H1 (cell line): ENCODE data around the gene NPHP4. TPM values are rescaled to one million over a fixed set of nuclear protein-coding genes. Genes with fewer than 3 reads are reported as not detected.

Experiments
- microRNA-seq, 2 experiments: library from miRNA; unstranded; fragments of <30 nt; microRNA quantifications; one replicate each; pipeline versions ENCODE4 to v1.2.0, GENCODE V29; 2016 to 2020; ENCODE audit warnings: borderline microRNAs expressed in 2 of 2, borderline number of aligned reads in 2 of 2, borderline replicate concordance in 1 of 2
- polyA plus RNA-seq, 7 experiments: library from polyadenylated mRNA; depleted of rRNA in 3 of 7; stranded (reverse) in 5 of 7; unstranded in 2 of 7; fragments of >200 nt in 5 of 7; fragments of 200-250 nt in 2 of 7; gene quantifications; 1 replicate in 5 of 7; 2 replicates in 1 of 7; 4 replicates in 1 of 7; pipeline versions ENCODE4 v1.2.1 to v1.2.3, GENCODE V29; 2011 to 2013; ENCODE audit warnings: missing spikeins in 2 of 7, mixed read lengths in 2 of 7
- small RNA-seq: library from polyadenylated mRNA; stranded (forward); fragments of <200 nt; extraction: miRNeasy Mini kit (QIAGEN cat#:217004); gene quantifications from one replicate; pipeline ENCODE3, GENCODE V24; 2013; ENCODE audit not compliant: insufficient read depth
- total RNA-seq: library from RNA; stranded (reverse); fragmentation: NEBNext Ultra II Directional; extraction: Animal tissue kit (Norgen Biotek cat#: 25700); gene quantifications from 2 replicates; pipeline ENCODE4 v1.2.1, GENCODE V29; 2021

NPHP4 gene
- total and polyA plus RNA-seq, 2 of the 8 experiments (the other 6 are each of a cell fraction or from before 2014, with no cell fraction given) = 5.8 to 14.0 TPM

Small RNA genes within 50 kb of the gene (microRNA-seq; reads per million reads assigned to microRNA genes)
- gene MIR4689 = 0 to 0.46 reads per million in 2 experiments

Small RNA genes within 50 kb of the gene (small RNA-seq; reads per million reads assigned to genes)
- gene MIR4689 = 0.51 reads per million

Other genes starting within 250 kb of the NPHP4 start
- 7.0 and 7.1 TPM in 2 replicates for gene KCNAB2, start 53.5 kb upstream of the NPHP4 start, total RNA-seq
- gene KCNAB2, start 53.5 kb upstream of the NPHP4 start, polyA plus RNA-seq (2011; rRNA removed) = 4.5 and 6.2 TPM in 2 replicates
- 0.94 and 1.8 TPM in 2 replicates for gene CHD5, start 187.9 kb upstream of the NPHP4 start, total RNA-seq
- 0.42 and 0.58 TPM in 2 replicates for gene CHD5, start 187.9 kb upstream of the NPHP4 start, polyA plus RNA-seq (2011; rRNA removed)
- gene RPL22, start 207.2 kb upstream of the NPHP4 start, total RNA-seq = 521 and 545 TPM in 2 replicates
- gene RPL22, start 207.2 kb upstream of the NPHP4 start, polyA plus RNA-seq (2011; rRNA removed) = 66.8 and 133 TPM in 2 replicates
- 3.9 and 4.2 TPM in 2 replicates for gene RNF207, start 213.7 kb upstream of the NPHP4 start, total RNA-seq
- 5.4 and 15.9 TPM in 2 replicates for gene RNF207, start 213.7 kb upstream of the NPHP4 start, polyA plus RNA-seq (2011; rRNA removed)
- 105 and 106 TPM in 2 replicates for gene ICMT, start 243.5 kb upstream of the NPHP4 start, total RNA-seq
- 67.4 and 68.4 TPM in 2 replicates for gene ICMT, start 243.5 kb upstream of the NPHP4 start, polyA plus RNA-seq (2011; rRNA removed)